GM23338 (cell line): Measurements from ENCODE around the gene UPP2.

Source experiments
- CREB1 ChIP-seq: fragments of 250-450 bp; sonication (Bioruptor Pico); IDR thresholded peaks from 2 replicates; pipeline ENCODE4 v1.5.0; 2020; ENCODE audit warnings: low read depth, mild to moderate bottlenecking, moderate library complexity
- CTCF ChIP-seq, 2 experiments: fragments of 200-600 bp in 1 of 2; sonication (generic) in 1 of 2; conservative IDR thresholded peaks; 2 replicates each; pipeline versions ENCODE4 v1.5.1 to v1.6.1; 2016 to 2017; ENCODE audit warnings: antibody characterized with exemption in 2 of 2, low read depth in 2 of 2, mild to moderate bottlenecking in 2 of 2, moderate library complexity in 1 of 2
- EZH2 ChIP-seq: fragments of 200-600 bp; sonication (generic); IDR thresholded peaks from one replicate; pipeline ENCODE4 v1.8.0; 2017; ENCODE audit warnings: antibody characterized with exemption, mild to moderate bottlenecking, low read depth; ENCODE audit not compliant: unreplicated experiment
- EZH2phosphoT487 ChIP-seq: fragments of 200-600 bp; sonication (generic); IDR thresholded peaks from one replicate; pipeline ENCODE4 v1.8.1; 2018; ENCODE audit warnings: antibody characterized with exemption; ENCODE audit not compliant: unreplicated experiment
- JUNB ChIP-seq: IDR thresholded peaks from one replicate; pipeline ENCODE4 v1.6.1; 2016; ENCODE audit warnings: antibody characterized with exemption; ENCODE audit not compliant: unreplicated experiment
- NANOG ChIP-seq: IDR thresholded peaks from 2 replicates; pipeline ENCODE4 v1.6.1; 2016; ENCODE audit warnings: antibody characterized with exemption, borderline replicate concordance
- POLR2AphosphoS5 ChIP-seq: IDR thresholded peaks from 2 replicates; pipeline ENCODE4 v1.6.1; 2016; ENCODE audit warnings: antibody characterized with exemption, low read depth
- ZNF114 ChIP-seq: fragments of 250-450 bp; sonication (Bioruptor Pico); IDR thresholded peaks from 2 replicates; pipeline ENCODE4 v1.5.0; 2020; ENCODE audit warnings: mild to moderate bottlenecking, moderate library complexity
- ZNF331 ChIP-seq: fragments of 250-450 bp; sonication (Bioruptor Pico); IDR thresholded peaks from 2 replicates; pipeline ENCODE4 v1.5.0; 2020; ENCODE audit warnings: low read depth, mild to moderate bottlenecking, moderate library complexity
- ZNF462 ChIP-seq: fragments of 250-450 bp; sonication (Bioruptor Pico); IDR thresholded peaks from 2 replicates; pipeline ENCODE4 v1.5.0; 2020; ENCODE audit warnings: mild to moderate bottlenecking, moderate library complexity
- TF ChIP-seq, protein P1 (sequence below): IDR thresholded peaks from one replicate; pipeline ENCODE4 v1.6.1; 2018; ENCODE audit warnings: antibody characterized with exemption; ENCODE audit not compliant: unreplicated experiment
- TF ChIP-seq, protein P2 (sequence below): IDR thresholded peaks from 2 replicates; pipeline ENCODE4 v1.6.1; 2016; ENCODE audit warnings: antibody characterized with exemption

- TF ChIP-seq CTCF (conservative IDR thresholded peaks at IDR 0.05; ENCODE audit: low read depth in 2 of 2) (no peak), POLR2AphosphoS5 (no peak), JUNB (no peak), EZH2 (no peak), EZH2phosphoT487 (no peak), CREB1 (CRISPR knock-in tag) (no peak), ZNF331 (CRISPR knock-in tag) (no peak), NANOG (no peak), ZNF462 (CRISPR knock-in tag) (no peak), ZNF114 (CRISPR knock-in tag) (no peak)
- TF ChIP-seq, protein P1, sequence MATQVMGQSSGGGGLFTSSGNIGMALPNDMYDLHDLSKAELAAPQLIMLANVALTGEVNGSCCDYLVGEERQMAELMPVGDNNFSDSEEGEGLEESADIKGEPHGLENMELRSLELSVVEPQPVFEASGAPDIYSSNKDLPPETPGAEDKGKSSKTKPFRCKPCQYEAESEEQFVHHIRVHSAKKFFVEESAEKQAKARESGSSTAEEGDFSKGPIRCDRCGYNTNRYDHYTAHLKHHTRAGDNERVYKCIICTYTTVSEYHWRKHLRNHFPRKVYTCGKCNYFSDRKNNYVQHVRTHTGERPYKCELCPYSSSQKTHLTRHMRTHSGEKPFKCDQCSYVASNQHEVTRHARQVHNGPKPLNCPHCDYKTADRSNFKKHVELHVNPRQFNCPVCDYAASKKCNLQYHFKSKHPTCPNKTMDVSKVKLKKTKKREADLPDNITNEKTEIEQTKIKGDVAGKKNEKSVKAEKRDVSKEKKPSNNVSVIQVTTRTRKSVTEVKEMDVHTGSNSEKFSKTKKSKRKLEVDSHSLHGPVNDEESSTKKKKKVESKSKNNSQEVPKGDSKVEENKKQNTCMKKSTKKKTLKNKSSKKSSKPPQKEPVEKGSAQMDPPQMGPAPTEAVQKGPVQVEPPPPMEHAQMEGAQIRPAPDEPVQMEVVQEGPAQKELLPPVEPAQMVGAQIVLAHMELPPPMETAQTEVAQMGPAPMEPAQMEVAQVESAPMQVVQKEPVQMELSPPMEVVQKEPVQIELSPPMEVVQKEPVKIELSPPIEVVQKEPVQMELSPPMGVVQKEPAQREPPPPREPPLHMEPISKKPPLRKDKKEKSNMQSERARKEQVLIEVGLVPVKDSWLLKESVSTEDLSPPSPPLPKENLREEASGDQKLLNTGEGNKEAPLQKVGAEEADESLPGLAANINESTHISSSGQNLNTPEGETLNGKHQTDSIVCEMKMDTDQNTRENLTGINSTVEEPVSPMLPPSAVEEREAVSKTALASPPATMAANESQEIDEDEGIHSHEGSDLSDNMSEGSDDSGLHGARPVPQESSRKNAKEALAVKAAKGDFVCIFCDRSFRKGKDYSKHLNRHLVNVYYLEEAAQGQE, result no peak
- TF ChIP-seq, protein P2, sequence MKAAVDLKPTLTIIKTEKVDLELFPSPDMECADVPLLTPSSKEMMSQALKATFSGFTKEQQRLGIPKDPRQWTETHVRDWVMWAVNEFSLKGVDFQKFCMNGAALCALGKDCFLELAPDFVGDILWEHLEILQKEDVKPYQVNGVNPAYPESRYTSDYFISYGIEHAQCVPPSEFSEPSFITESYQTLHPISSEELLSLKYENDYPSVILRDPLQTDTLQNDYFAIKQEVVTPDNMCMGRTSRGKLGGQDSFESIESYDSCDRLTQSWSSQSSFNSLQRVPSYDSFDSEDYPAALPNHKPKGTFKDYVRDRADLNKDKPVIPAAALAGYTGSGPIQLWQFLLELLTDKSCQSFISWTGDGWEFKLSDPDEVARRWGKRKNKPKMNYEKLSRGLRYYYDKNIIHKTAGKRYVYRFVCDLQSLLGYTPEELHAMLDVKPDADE, result no peak
Observed at GRCh38 chr2:158142568-158143332, 41.1 kb downstream of the UPP2 start.
